Keratinocyte (primary cell): ENCODE measurements around the gene DGLUCY. TPM values are rescaled to one million over a fixed set of nuclear protein-coding genes. Genes with fewer than 3 reads are reported as not detected.

Source experiments
- DNase-seq: peaks from one replicate; pipeline ENCODE4 v3.0.0-alpha.2; 2011; ENCODE audit warnings: low read depth, missing footprints, low spot score
- FAIRE-seq: peaks from 2 replicates; lab custom pipeline; 2011; peaks lifted over from hg19 to GRCh38; lab: Jason Lieb, UNC
- H2AFZ ChIP-seq: 2 replicates; pipeline ENCODE4 v1.6.0; 2012; ENCODE audit warnings: low read length, control low read depth, inconsistent platforms; ENCODE audit not compliant: control insufficient read depth
- H3K27ac ChIP-seq: 2 replicates; pipeline ENCODE4 v1.5.1; 2011; ENCODE audit warnings: low read length; ENCODE audit not compliant: control insufficient read depth, insufficient read depth
- H3K27me3 ChIP-seq: 3 replicates; pipeline ENCODE4 v1.6.0; 2011; ENCODE audit warnings: low read length; ENCODE audit not compliant: control insufficient read depth, insufficient read depth; ENCODE audit errors: extremely low read depth
- H3K36me3 ChIP-seq, 2 experiments: 2 replicates in 1 of 2; 3 replicates in 1 of 2; pipeline ENCODE4 v1.5.1; 2011; ENCODE audit warnings: low read length in 2 of 2, mild to moderate bottlenecking in 1 of 2; ENCODE audit not compliant: control insufficient read depth in 2 of 2, insufficient read depth in 2 of 2; ENCODE audit errors: extremely low read depth in 1 of 2
- H3K4me1 ChIP-seq: 3 replicates; pipeline ENCODE4 v1.5.1; 2011; ENCODE audit warnings: low read length; ENCODE audit not compliant: control insufficient read depth, insufficient read depth; ENCODE audit errors: extremely low read depth
- H3K4me2 ChIP-seq: 3 replicates; pipeline ENCODE4 v1.6.0; 2011; ENCODE audit warnings: low read depth, low read length; ENCODE audit not compliant: control insufficient read depth, insufficient read depth; ENCODE audit errors: extremely low read depth
- H3K4me3 ChIP-seq, 3 experiments: fragments of 200-600 bp in 1 of 3; sonication (generic) in 1 of 3; 2 replicates in 2 of 3; 3 replicates in 1 of 3; pipeline ENCODE4 v1.5.1; 2011 to 2016; ENCODE audit warnings: low read length in 3 of 3, mild to moderate bottlenecking in 3 of 3, control low read depth in 2 of 3, inconsistent platforms in 1 of 3, low read depth in 1 of 3, mixed read lengths in 1 of 3, mixed run types in 1 of 3, moderate library complexity in 1 of 3; ENCODE audit not compliant: control insufficient read depth in 2 of 3, insufficient read depth in 2 of 3; ENCODE audit errors: extremely low read depth in 1 of 3
- H3K79me2 ChIP-seq: 2 replicates; pipeline ENCODE4 v1.6.0; 2012; ENCODE audit warnings: low read length; ENCODE audit not compliant: control insufficient read depth, insufficient read depth
- H3K9ac ChIP-seq: 3 replicates; pipeline ENCODE4 v1.6.0; 2011; ENCODE audit warnings: low read length; ENCODE audit not compliant: control insufficient read depth, insufficient read depth; ENCODE audit errors: extremely low read depth
- H3K9me1 ChIP-seq: 3 replicates; pipeline ENCODE4 v1.6.0; 2011; ENCODE audit warnings: low read length; ENCODE audit not compliant: control insufficient read depth, insufficient read depth; ENCODE audit errors: extremely low read depth
- H3K9me3 ChIP-seq: 2 replicates; pipeline ENCODE4 v1.5.1; 2012; ENCODE audit warnings: low read depth, low read length; ENCODE audit not compliant: control insufficient read depth
- H4K20me1 ChIP-seq: 3 replicates; pipeline ENCODE4 v1.6.0; 2011; ENCODE audit warnings: low read length; ENCODE audit not compliant: control insufficient read depth, insufficient read depth; ENCODE audit errors: extremely low read depth
- EZH2 ChIP-seq: IDR thresholded peaks from one replicate; pipeline ENCODE4 v1.6.1; 2012; ENCODE audit warnings: inconsistent platforms, mild to moderate bottlenecking, low read length, moderate library complexity
- dilution Hi-C: fragments of 300-500 bp; cut with MboI; formaldehyde crosslinking; loops from one replicate; pipeline ENCODE4 v1.7.0; 2020; ENCODE audit warnings: low sequenced_read_pairs; ENCODE audit not compliant: extremely low pct_ligation_motif_present
- polyA plus RNA-seq, 5 experiments: library from polyadenylated mRNA; depleted of rRNA in 3 of 5; stranded (reverse) in 3 of 5; stranded (forward) in 1 of 5; unstranded in 1 of 5; fragments of >200 nt; gene quantifications; 1 replicate in 1 of 5; 2 replicates in 3 of 5; 3 replicates in 1 of 5; pipeline versions ENCODE4 v1.2.1 to v1.2.3, GENCODE V29; 2011 to 2012; ENCODE audit warnings: missing spikeins in 2 of 5, low read depth in 1 of 5, low replicate concordance in 1 of 5
- TF ChIP-seq, protein P1 (sequence below), 3 experiments: IDR thresholded peaks in 1 of 3; conservative IDR thresholded peaks in 1 of 3; optimal IDR thresholded peaks in 1 of 3; 2 replicates in 2 of 3; 3 replicates in 1 of 3; pipeline versions ENCODE3 to v1.5.1; 2011; ENCODE audit warnings: low read length in 3 of 3, mild to moderate bottlenecking in 3 of 3, moderate library complexity in 2 of 3, control low read depth in 1 of 3, inconsistent platforms in 1 of 3; ENCODE audit not compliant: insufficient read depth in 2 of 3; ENCODE audit errors: extremely low read depth in 1 of 3

DGLUCY gene
- polyA plus RNA-seq, 1 donor (not counting 4 experiments of a cell fraction or from before 2014, with no cell fraction given): 19.4 TPM

GRCh38 chr14:91184559-91184958 lies 70.7 kb downstream of the DGLUCY start:
- Histone ChIP-seq H3K36me3 (peaks cover 5 to 13% of the 10 kb centered on the region in 2 experiments), H2AFZ (no peak overlapping the region), H3K79me2 (no peaks in the 10 kb centered on the region), H3K9me1 (no peaks in the 10 kb centered on the region), H3K4me2 (no peak overlapping the region), H3K27me3 (no peaks in the 10 kb centered on the region), H4K20me1 (no peaks in the 10 kb centered on the region), H3K9me3 (no peaks in the 10 kb centered on the region), H3K27ac (no peak overlapping the region), H3K4me3 (no peak overlapping the region), H3K9ac (no peak overlapping the region), H3K4me1 (no peaks in the 10 kb centered on the region)
- TF ChIP-seq, protein P1, sequence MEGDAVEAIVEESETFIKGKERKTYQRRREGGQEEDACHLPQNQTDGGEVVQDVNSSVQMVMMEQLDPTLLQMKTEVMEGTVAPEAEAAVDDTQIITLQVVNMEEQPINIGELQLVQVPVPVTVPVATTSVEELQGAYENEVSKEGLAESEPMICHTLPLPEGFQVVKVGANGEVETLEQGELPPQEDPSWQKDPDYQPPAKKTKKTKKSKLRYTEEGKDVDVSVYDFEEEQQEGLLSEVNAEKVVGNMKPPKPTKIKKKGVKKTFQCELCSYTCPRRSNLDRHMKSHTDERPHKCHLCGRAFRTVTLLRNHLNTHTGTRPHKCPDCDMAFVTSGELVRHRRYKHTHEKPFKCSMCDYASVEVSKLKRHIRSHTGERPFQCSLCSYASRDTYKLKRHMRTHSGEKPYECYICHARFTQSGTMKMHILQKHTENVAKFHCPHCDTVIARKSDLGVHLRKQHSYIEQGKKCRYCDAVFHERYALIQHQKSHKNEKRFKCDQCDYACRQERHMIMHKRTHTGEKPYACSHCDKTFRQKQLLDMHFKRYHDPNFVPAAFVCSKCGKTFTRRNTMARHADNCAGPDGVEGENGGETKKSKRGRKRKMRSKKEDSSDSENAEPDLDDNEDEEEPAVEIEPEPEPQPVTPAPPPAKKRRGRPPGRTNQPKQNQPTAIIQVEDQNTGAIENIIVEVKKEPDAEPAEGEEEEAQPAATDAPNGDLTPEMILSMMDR (optimal IDR thresholded peaks at IDR 0.05 in 1 of 3, IDR thresholded peaks at IDR 0.05 in 1 of 3, conservative IDR thresholded peaks at IDR 0.05 in 1 of 3; ENCODE audit: extremely low read depth in 1 of 3, insufficient read depth in 2 of 3, low read length in 3 of 3): no peak
- no peak for TF ChIP-seq EZH2
- dilution Hi-C loops: no loop called here
- FAIRE-seq: no peak
- DNase-seq: no peak

DNA sequence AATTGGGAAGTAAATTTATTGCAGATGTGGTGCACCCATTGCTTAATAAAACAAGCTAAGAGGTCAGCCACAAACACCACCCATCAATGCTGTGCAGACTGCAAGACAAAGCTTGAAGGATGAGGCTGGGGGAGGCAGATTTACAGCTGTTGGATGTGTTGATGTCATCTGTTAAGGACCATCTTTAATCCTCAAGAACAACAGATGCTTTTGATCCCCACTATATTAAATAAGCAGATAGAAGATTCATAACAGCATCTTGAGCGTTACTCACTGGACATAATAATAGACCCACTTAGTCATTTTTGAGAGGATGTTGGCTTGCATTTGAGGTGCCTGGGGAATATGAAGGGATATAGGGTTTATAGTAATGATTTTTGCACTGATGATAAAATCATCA lies 71.8 kb downstream of the DGLUCY start:
- no peak overlapping the region for H3K4me2 ChIP-seq
- H3K9me1 ChIP-seq: no peaks in the 10 kb centered on the region
- dilution Hi-C loops: no loop called here
- no peak overlapping the region for H3K4me3 ChIP-seq
- no peak for TF ChIP-seq EZH2
- TF ChIP-seq, protein P1 (optimal IDR thresholded peaks at IDR 0.05 in 1 of 3, IDR thresholded peaks at IDR 0.05 in 1 of 3, conservative IDR thresholded peaks at IDR 0.05 in 1 of 3; ENCODE audit: extremely low read depth in 1 of 3, insufficient read depth in 2 of 3, low read length in 3 of 3): no peak
- H3K4me1 ChIP-seq: no peaks in the 10 kb centered on the region
- H2AFZ ChIP-seq: no peak overlapping the region
- no peak overlapping the region for H3K27ac ChIP-seq
- no peaks in the 10 kb centered on the region for H3K9me3 ChIP-seq
- H3K36me3 ChIP-seq: peaks cover 5 to 14% of the 10 kb centered on the region in 2 experiments
- no peak for FAIRE-seq
- no peaks in the 10 kb centered on the region for H3K79me2 ChIP-seq
- DNase-seq: no peak
- no peaks in the 10 kb centered on the region for H4K20me1 ChIP-seq
- H3K27me3 ChIP-seq: no peaks in the 10 kb centered on the region
- H3K9ac ChIP-seq: no peak overlapping the region
